PC-9 (cell line): Measurements from ENCODE around the gene VWA5B1. TPM values are rescaled to one million over a fixed set of nuclear protein-coding genes. Genes with fewer than 3 reads are reported as not detected.

ENCODE experiments used
- BruUV-seq: library from RNA; stranded (reverse); fragments of 400-500 nt; replicated peaks from 2 replicates; lab custom pipeline; 2021; lab: Mats Ljungman, UMichigan
- CTCF ChIA-PET: fragments of 300-600 bp; sonication (Branson Sonifier 250); formaldehyde crosslinking; loops from one replicate; lab custom pipeline; 2022; ENCODE audit warnings: antibody characterized with exemption; lab: Charles Lee
- POLR2A ChIA-PET: fragments of 300-600 bp; sonication (Branson Sonifier 250); formaldehyde crosslinking; loops from one replicate; lab custom pipeline; 2022; ENCODE audit warnings: antibody characterized with exemption; ENCODE audit not compliant: unreplicated experiment; lab: Charles Lee
- DNase-seq, 2 experiments: peaks; one replicate each; pipeline versions ENCODE4 v3.0.0 to v3.0.0-alpha.2; 2015 to 2022; ENCODE audit warnings: mixed read lengths in 1 of 2
- H2AFZ ChIP-seq: fragments of 200-600 bp; sonication (generic); 2 replicates; pipeline ENCODE4 v1.8.1; 2017; ENCODE audit warnings: antibody characterized with exemption
- H3F3A ChIP-seq: fragments of 200-600 bp; sonication (generic); 2 replicates; pipeline ENCODE4 v1.8.1; 2017; ENCODE audit warnings: antibody characterized with exemption, mild to moderate bottlenecking, low read depth; ENCODE audit not compliant: insufficient read depth
- H3K27ac ChIP-seq: fragments of 200-600 bp; sonication (generic); 2 replicates; pipeline ENCODE4 v1.6.1; 2016; ENCODE audit warnings: mixed run types
- H3K27me3 ChIP-seq: fragments of 200-600 bp; sonication (generic); 2 replicates; pipeline ENCODE4 v1.6.1; 2016; ENCODE audit warnings: low read depth, mixed run types; ENCODE audit not compliant: insufficient read depth
- H3K36me3 ChIP-seq: fragments of 200-600 bp; sonication (generic); 2 replicates; pipeline ENCODE4 v1.6.1; 2016; ENCODE audit warnings: low read depth, mixed run types
- H3K4me1 ChIP-seq: fragments of 200-600 bp; sonication (generic); replicated peaks from 2 replicates; pipeline ENCODE4 v1.6.1; 2016; ENCODE audit warnings: mixed run types; ENCODE audit not compliant: insufficient read depth
- H3K4me2 ChIP-seq: fragments of 200-600 bp; sonication (generic); 2 replicates; pipeline ENCODE4 v1.6.1; 2017; ENCODE audit warnings: mixed run types
- H3K4me3 ChIP-seq: fragments of 200-600 bp; sonication (generic); 2 replicates; pipeline ENCODE4 v1.6.1; 2016; ENCODE audit warnings: mixed run types
- H3K79me2 ChIP-seq: fragments of 200-600 bp; sonication (generic); 2 replicates; pipeline ENCODE4 v1.6.1; 2017; ENCODE audit warnings: low read depth, mixed run types
- H3K9me2 ChIP-seq: fragments of 200-600 bp; sonication (generic); 2 replicates; pipeline ENCODE4 v1.8.1; 2017; ENCODE audit warnings: mild to moderate bottlenecking; ENCODE audit not compliant: insufficient read depth
- H3K9me3 ChIP-seq: fragments of 200-600 bp; sonication (generic); 2 replicates; pipeline ENCODE4 v1.8.1; 2016; ENCODE audit warnings: low read depth; ENCODE audit not compliant: insufficient read depth
- H4K20me1 ChIP-seq: fragments of 200-600 bp; sonication (generic); 2 replicates; pipeline ENCODE4 v1.8.1; 2017; ENCODE audit not compliant: insufficient read depth
- EZH2 ChIP-seq: fragments of 200-600 bp; sonication (generic); IDR thresholded peaks from 2 replicates; pipeline ENCODE4 v1.8.0; 2017; ENCODE audit warnings: antibody characterized with exemption, low read depth
- intact Hi-C: fragments of 100-400 bp; cut with micrococcal nuclease; formaldehyde crosslinking; loops from one replicate; pipeline ENCODE4 v1.10.0; 2022; ENCODE audit not compliant: unreplicated experiment
- total RNA-seq: library from RNA; stranded (reverse); gene quantifications from 2 replicates; pipeline ENCODE4 v1.2.3, GENCODE V29; 2021
- TF ChIP-seq, protein P1 (sequence below): fragments of 200-600 bp; sonication (generic); conservative IDR thresholded peaks from 2 replicates; pipeline ENCODE4 v1.6.1; 2017; ENCODE audit warnings: mixed run types, antibody characterized with exemption, mild to moderate bottlenecking, moderate library complexity

The VWA5B1 gene
- total RNA-seq, 1 experiment from 2014 or later, result not detected

- TF ChIP-seq, protein P1, sequence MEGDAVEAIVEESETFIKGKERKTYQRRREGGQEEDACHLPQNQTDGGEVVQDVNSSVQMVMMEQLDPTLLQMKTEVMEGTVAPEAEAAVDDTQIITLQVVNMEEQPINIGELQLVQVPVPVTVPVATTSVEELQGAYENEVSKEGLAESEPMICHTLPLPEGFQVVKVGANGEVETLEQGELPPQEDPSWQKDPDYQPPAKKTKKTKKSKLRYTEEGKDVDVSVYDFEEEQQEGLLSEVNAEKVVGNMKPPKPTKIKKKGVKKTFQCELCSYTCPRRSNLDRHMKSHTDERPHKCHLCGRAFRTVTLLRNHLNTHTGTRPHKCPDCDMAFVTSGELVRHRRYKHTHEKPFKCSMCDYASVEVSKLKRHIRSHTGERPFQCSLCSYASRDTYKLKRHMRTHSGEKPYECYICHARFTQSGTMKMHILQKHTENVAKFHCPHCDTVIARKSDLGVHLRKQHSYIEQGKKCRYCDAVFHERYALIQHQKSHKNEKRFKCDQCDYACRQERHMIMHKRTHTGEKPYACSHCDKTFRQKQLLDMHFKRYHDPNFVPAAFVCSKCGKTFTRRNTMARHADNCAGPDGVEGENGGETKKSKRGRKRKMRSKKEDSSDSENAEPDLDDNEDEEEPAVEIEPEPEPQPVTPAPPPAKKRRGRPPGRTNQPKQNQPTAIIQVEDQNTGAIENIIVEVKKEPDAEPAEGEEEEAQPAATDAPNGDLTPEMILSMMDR, result no peak
- TF ChIP-seq EZH2, result no peak
- Histone ChIP-seq H3K27me3 (no peaks in the 10 kb centered on the region), H3K79me2 (no peaks in the 10 kb centered on the region), H3K36me3 (no peaks in the 10 kb centered on the region), H3K4me1 (no peaks in the 10 kb centered on the region), H3K9me3 (no peaks in the 10 kb centered on the region), H3K9me2 (no peaks in the 10 kb centered on the region), H2AFZ (no peak overlapping the region), H3F3A (no peaks in the 10 kb centered on the region), H3K4me3 (no peak overlapping the region), H3K27ac (no peak overlapping the region), H4K20me1 (no peaks in the 10 kb centered on the region), H3K4me2 (no peak overlapping the region)
- intact Hi-C loops, result no loop called here
- ChIA-PET CTCF (no interaction called here), POLR2A (no interaction called here)
- DNase-seq, result no peak
- BruUV-seq, result no TSS peak
Measured at GRCh38 chr1:20385630-20386029, 95.0 kb downstream of the VWA5B1 start.

DNA sequence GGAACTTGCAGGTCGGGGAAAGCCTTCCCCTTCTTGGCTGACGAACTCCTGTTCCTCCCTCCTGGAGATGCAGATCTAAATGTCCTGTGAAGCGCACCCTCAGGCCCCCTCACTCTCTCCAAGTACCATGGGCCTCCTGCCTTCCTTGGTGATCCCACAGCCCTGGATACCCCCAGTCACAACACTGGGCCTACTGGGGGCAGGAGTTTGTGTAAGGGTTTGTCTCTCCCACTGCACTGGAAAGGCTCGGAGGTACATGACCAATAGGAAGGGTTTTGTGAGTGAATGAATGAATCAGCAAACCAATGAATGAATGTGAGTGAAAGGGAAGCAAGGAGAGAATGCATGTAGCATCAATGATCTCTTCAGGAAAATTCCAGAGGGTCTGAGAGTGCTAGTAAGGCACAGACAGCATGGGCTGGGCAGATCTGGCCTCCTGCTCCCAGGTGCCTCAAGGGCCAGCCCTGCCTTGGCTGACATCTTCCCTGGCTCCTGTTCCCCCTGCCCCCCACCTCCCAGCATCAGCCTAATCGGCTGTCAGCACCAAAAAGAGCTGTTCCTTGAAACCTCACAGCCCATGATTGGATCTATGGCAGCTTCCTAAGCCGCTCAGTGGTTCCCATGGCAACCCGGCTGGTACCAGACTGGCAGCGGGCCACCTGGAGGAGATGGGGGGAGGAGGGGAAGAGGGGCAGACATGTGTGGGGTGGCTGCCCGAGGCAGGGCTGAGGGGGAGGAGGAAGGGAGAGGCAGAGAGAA lies 95.8 kb downstream of the VWA5B1 start:
- CTCF ChIA-PET, result no interaction called here
- Histone ChIP-seq H3K27ac (no peak overlapping the region), H3K4me1 (no peaks in the 10 kb centered on the region), H3K9me3 (no peaks in the 10 kb centered on the region), H3K79me2 (no peaks in the 10 kb centered on the region), H3K4me3 (no peak overlapping the region), H4K20me1 (no peaks in the 10 kb centered on the region), H3K9me2 (no peaks in the 10 kb centered on the region), H2AFZ (no peak overlapping the region), H3F3A (no peaks in the 10 kb centered on the region), H3K36me3 (no peaks in the 10 kb centered on the region), H3K4me2 (no peak overlapping the region), H3K27me3 (no peaks in the 10 kb centered on the region)
- DNase-seq, result no peak
- intact Hi-C loops, result no loop called here
- no TSS peak for BruUV-seq
- TF ChIP-seq, protein P1, result no peak
- POLR2A ChIA-PET, result no interaction called here

DNA sequence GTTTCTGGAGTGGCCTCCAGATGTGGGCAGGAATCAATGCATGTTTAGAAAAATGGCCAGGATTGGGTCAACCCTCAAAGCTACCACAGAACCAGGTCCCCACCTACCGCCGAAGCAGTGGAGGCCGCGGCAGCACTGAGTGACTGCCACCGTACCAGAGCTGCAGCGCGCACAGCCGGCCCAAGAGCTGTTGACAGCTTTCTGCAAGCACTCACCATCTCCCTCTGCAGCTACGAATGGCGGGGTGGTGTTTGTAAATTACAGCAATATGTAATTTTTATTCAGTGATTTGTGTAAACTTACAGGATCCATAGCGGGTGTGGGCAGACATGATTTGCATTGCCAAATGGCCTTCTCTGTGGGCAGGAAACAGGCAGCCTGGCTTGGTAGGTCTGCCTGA lies 98.9 kb downstream of the VWA5B1 start:
- DNase-seq, result no peak
- Histone ChIP-seq H3F3A (no peaks in the 10 kb centered on the region), H3K27ac (no peak overlapping the region), H2AFZ (no peak overlapping the region), H3K27me3 (no peaks in the 10 kb centered on the region), H3K4me3 (no peak overlapping the region), H3K4me2 (no peak overlapping the region), H3K9me2 (no peaks in the 10 kb centered on the region), H3K36me3 (no peaks in the 10 kb centered on the region), H3K79me2 (no peaks in the 10 kb centered on the region), H3K9me3 (no peaks in the 10 kb centered on the region), H4K20me1 (no peaks in the 10 kb centered on the region), H3K4me1 (no peaks in the 10 kb centered on the region)
- POLR2A ChIA-PET, result no interaction called here
- BruUV-seq, result no TSS peak
- CTCF ChIA-PET, result no interaction called here
- intact Hi-C loops, result no loop called here
- TF ChIP-seq, protein P1, result no peak
- TF ChIP-seq EZH2, result no peak
